ENCODE measurements around the gene ABCG5. TPM values are rescaled to one million over a fixed set of nuclear protein-coding genes. Genes with fewer than 3 reads are reported as not detected.

Gene ABCG5
- total RNA-seq, 2 experiments from 2014 or later: not detected

DNA sequence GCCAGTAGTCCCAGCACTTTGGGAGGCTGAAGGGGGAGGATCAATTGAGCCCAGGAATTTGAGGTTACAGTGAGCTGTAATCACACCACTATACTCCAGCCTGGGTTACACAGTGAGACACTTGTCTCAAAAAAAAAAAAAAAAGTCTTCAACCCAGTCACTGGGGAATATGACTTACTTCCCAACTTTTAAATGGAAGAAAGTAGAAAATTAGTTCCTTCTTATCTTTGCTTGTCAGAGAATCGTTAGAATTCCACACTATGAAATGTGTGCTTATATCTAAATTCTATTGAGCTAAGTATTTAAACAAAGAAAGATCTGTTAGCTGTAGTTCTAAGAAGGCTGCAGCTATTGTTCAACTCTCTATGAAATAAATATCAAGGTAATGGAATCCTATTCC lies 42.4 kb downstream of the ABCG5 start:
- H3K9me3 ChIP-seq (ENCODE audit: control insufficient read depth in 1 of 2, insufficient read depth in 1 of 2, low read length in 2 of 2): no peaks in the 10 kb centered on the region
- intact Hi-C loops (cut with DNase I, micrococcal nuclease): no loop called here
- H3K27ac Mint-ChIP-seq: no peak overlapping the region
- ATAC-seq (ENCODE audit: poor library complexity) (no peak), DNase-seq (no peak)
- H3K27me3 Mint-ChIP-seq: no peaks in the 10 kb centered on the region
- POLR2A ChIA-PET: no interaction called here
- no peaks in the 10 kb centered on the region for H3K4me1 Mint-ChIP-seq (ENCODE audit: low read depth)
- no peaks in the 10 kb centered on the region for H3K36me3 ChIP-seq (ENCODE audit: insufficient read depth, low read length)
- H3K4me3 Mint-ChIP-seq: no peak overlapping the region
- no peaks in the 10 kb centered on the region for H3K4me1 ChIP-seq (ENCODE audit: insufficient read depth, low read length)
- H3K27ac ChIP-seq (ENCODE audit: low read depth in 1 of 2, low read length in 2 of 2): no peak overlapping the region
- TF ChIP-seq CTCF (IDR thresholded peaks at IDR 0.05): no peak
- no peaks in the 10 kb centered on the region for H3K9me3 Mint-ChIP-seq
- H3K4me3 ChIP-seq (ENCODE audit: low read length): no peak overlapping the region
- H3K27me3 ChIP-seq (ENCODE audit: control insufficient read depth in 1 of 2, insufficient read depth in 2 of 2, low read length in 2 of 2): no peaks in the 10 kb centered on the region
- CTCF ChIA-PET: interaction anchor here (0.7 kb wide), 1 partner anchor 52 kb away, joined by 3 read pairs; no protein-coding TSS in a partner anchor
- H3K36me3 Mint-ChIP-seq (ENCODE audit: low read depth): peaks cover 13% of the 10 kb centered on the region

DNA sequence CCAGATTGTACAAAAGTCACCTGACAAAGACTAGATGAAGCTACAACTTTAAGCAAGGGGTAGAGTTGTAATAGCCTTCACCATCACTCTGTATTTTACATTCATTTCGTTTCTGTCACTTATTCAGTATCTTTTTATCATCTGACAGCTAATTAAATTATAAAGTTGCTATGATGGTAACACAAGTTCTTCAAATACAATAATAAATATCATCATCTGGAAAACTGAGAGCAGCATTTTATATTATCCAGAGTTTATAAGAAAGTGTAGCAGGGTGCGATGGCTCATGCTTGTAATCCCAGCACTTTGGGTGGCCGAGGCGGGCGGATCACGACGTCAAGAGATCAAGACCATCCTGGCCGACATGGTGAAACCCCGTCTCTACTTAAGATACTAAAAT lies 43.7 kb downstream of the ABCG5 start:
- POLR2A ChIA-PET: no interaction called here
- no peak overlapping the region for H3K27ac ChIP-seq (ENCODE audit: low read depth in 1 of 2, low read length in 2 of 2)
- no peak for ATAC-seq (ENCODE audit: poor library complexity)
- no peaks in the 10 kb centered on the region for H3K9me3 ChIP-seq (ENCODE audit: control insufficient read depth in 1 of 2, insufficient read depth in 1 of 2, low read length in 2 of 2)
- Mint-ChIP-seq H3K36me3 (ENCODE audit: low read depth) (peaks cover 18% of the 10 kb centered on the region), H3K9me3 (no peaks in the 10 kb centered on the region), H3K27ac (no peak overlapping the region), H3K4me3 (no peak overlapping the region), H3K27me3 (no peaks in the 10 kb centered on the region), H3K4me1 (ENCODE audit: low read depth) (no peaks in the 10 kb centered on the region)
- no peaks in the 10 kb centered on the region for H3K27me3 ChIP-seq (ENCODE audit: control insufficient read depth in 1 of 2, insufficient read depth in 2 of 2, low read length in 2 of 2)
- intact Hi-C loops (cut with DNase I, micrococcal nuclease): no loop called here
- H3K4me3 ChIP-seq (ENCODE audit: low read length): no peak overlapping the region
- no peaks in the 10 kb centered on the region for H3K36me3 ChIP-seq (ENCODE audit: insufficient read depth, low read length)
- CTCF ChIA-PET: no interaction called here
- no peak for TF ChIP-seq CTCF (IDR thresholded peaks at IDR 0.05)
- DNase-seq: no peak
- H3K4me1 ChIP-seq (ENCODE audit: insufficient read depth, low read length): no peaks in the 10 kb centered on the region

- ChIA-PET CTCF (no interaction called here), POLR2A (interaction anchor here (0.5 kb wide), 1 partner anchor 1146 kb away, joined by 3 read pairs; no protein-coding TSS in a partner anchor)
- peaks cover 28% of the 10 kb centered on the region for H3K36me3 Mint-ChIP-seq (ENCODE audit: low read depth)
- no peak overlapping the region for H3K27ac Mint-ChIP-seq
- no peak overlapping the region for H3K4me3 Mint-ChIP-seq
- DNase-seq (no peak), ATAC-seq (ENCODE audit: poor library complexity) (no peak)
- intact Hi-C loops (cut with DNase I, micrococcal nuclease): no loop called here
- Histone ChIP-seq H3K36me3 (ENCODE audit: insufficient read depth, low read length) (no peaks in the 10 kb centered on the region), H3K9me3 (ENCODE audit: control insufficient read depth in 1 of 2, insufficient read depth in 1 of 2, low read length in 2 of 2) (no peaks in the 10 kb centered on the region), H3K27me3 (ENCODE audit: control insufficient read depth in 1 of 2, insufficient read depth in 2 of 2, low read length in 2 of 2) (no peaks in the 10 kb centered on the region), H3K4me3 (ENCODE audit: low read length) (no peak overlapping the region), H3K4me1 (ENCODE audit: insufficient read depth, low read length) (no peaks in the 10 kb centered on the region), H3K27ac (ENCODE audit: low read depth in 1 of 2, low read length in 2 of 2) (no peak overlapping the region)
- no peaks in the 10 kb centered on the region for H3K9me3 Mint-ChIP-seq
- TF ChIP-seq CTCF (IDR thresholded peaks at IDR 0.05): no peak
- H3K27me3 Mint-ChIP-seq: no peaks in the 10 kb centered on the region
- H3K4me1 Mint-ChIP-seq (ENCODE audit: low read depth): no peaks in the 10 kb centered on the region
Measured at GRCh38 chr2:43792653-43793052, 46.0 kb downstream of the ABCG5 start.

Measured in CD4-positive, alpha-beta T cell (primary cell).